CD4-positive, alpha-beta T cell treated with Interferon alpha-2 for 1 hour (primary cell): ENCODE results near the gene ABCE1.

Source experiments
- DNase-seq, 2 donors: peaks; one replicate each; pipeline ENCODE4 v3.0.0-alpha.2; 2020 to 2022

The ABCE1 gene

GRCh38 chr4:145177906-145178538 is 79.9 kb downstream of the ABCE1 start:
- peak; percentile 14 to 25 for DNase-seq

GRCh38 chr4:145178740-145179280 is 80.7 kb downstream of the ABCE1 start:
- DNase-seq = peak; percentile 21 to 51
